Pancreas (tissue), 10 donors: ENCODE data around the gene C5orf22. TPM values are rescaled to one million over a fixed set of nuclear protein-coding genes. Genes with fewer than 3 reads are reported as not detected.

Experiments used
- ATAC-seq, 4 donors: fragments of 200-7000 bp; cut with Tn5 transposase; one replicate each; pipeline versions ENCODE4 v1.8.0 to v1.9.1; 2020; ENCODE audit warnings: mild to moderate bottlenecking in 4 of 4, moderate library complexity in 4 of 4
- DNase-seq, 6 donors: peaks; one replicate each; pipeline ENCODE4 v3.0.0-alpha.2; 2020
- FAIRE-seq: peaks from 2 replicates; lab custom pipeline; 2012; peaks lifted over from hg19 to GRCh38; lab: Jason Lieb, UNC
- H3K27ac ChIP-seq, 4 donors: fragments of 200-600 bp; sonication (generic); 1 replicate in 3 of 4; 2 replicates in 1 of 4; pipeline versions ENCODE4 v1.5.0 to v1.8.0; 2020
- H3K27me3 ChIP-seq, 4 donors: fragments of 200-600 bp; one replicate each; pipeline ENCODE4 v1.8.0; 2021
- H3K36me3 ChIP-seq, 3 donors: fragments of 200-600 bp; sonication (generic) in 1 of 3; one replicate each; pipeline versions ENCODE4 v1.5.0 to v1.8.0; 2020 to 2021
- H3K4me1 ChIP-seq, 3 donors: fragments of 200-600 bp; one replicate each; pipeline ENCODE4 v1.8.0; 2021
- H3K4me3 ChIP-seq, 4 donors: fragments of 200-600 bp; sonication (generic) in 2 of 4; one replicate each; pipeline versions ENCODE4 v1.5.0 to v1.8.0; 2020 to 2021
- H3K9me3 ChIP-seq, 4 donors: fragments of 200-600 bp; one replicate each; pipeline ENCODE4 v1.8.0; 2021
- CTCF ChIP-seq, 4 donors: fragments of 200-600 bp; sonication (generic) in 3 of 4; IDR thresholded peaks; one replicate each; pipeline versions ENCODE4 v1.5.0 to v1.8.0; 2021; ENCODE audit warnings: antibody characterized with exemption in 4 of 4
- WGBS, 2 donors: extraction: QIAGEN DNeasy Blood & Tissue Kit; methylation state at CpG; one replicate each; pipeline ENCODE4 v1.1.7; 2013; 5-methylcytosine and 5-hydroxymethylcytosine counted together
- intact Hi-C, 3 donors: fragments of 100-400 bp; cut with DNase I; formaldehyde crosslinking; loops; one replicate each; pipeline versions ENCODE4 v1.11.1 to v1.14.2; 2022
- polyA plus RNA-seq, 2 donors: library from polyadenylated mRNA; stranded (reverse); fragments of 200-250 nt; gene quantifications; one replicate each; pipeline ENCODE4 v1.2.3, GENCODE V29; 2013
- total RNA-seq, 6 donors: library from RNA; stranded (reverse); fragmentation: NEBNext Ultra II Directional in 4 of 6; extraction: Animal tissue kit (Norgen Biotek cat#: 25700) in 4 of 6; gene quantifications; one replicate each; pipeline versions ENCODE4 v1.2.1 to v1.2.4, GENCODE V29; 2021 to 2023
- donor health status: healthy with polysubstance abuse.
- donor health status: DM: no; HTN: no; CAD: no; lungs with moderate emphysema.
- donor health status: DM: no; HTN: no; CAD: no.
- donor health status: control.
- donor health status: control.
- donor health status: Bipolar disorder and iron deficiency.
- donor health status: DM: yes; HTN: yes; CAD: no.
- donor health status: DM: no; HTN: no; CAD: no.
- donor health status: DM: no; HTN: no; CAD: no.
- donor health status: DM: yes; HTN: yes; CAD: no.

The C5orf22 gene
- total and polyA plus RNA-seq, 8 donors, result 4.8 to 14.6 (median 10.0) TPM

- Histone ChIP-seq H3K27me3 (no peaks in the 10 kb centered on the region), H3K4me3 (no peak overlapping the region), H3K27ac (no peak overlapping the region), H3K4me1 (no peaks in the 10 kb centered on the region), H3K36me3 (no peaks in the 10 kb centered on the region), H3K9me3 (no peaks in the 10 kb centered on the region)
- DNase-seq (no peak), FAIRE-seq (no peak), ATAC-seq (no peak)
- WGBS, 2 donors, result 97 to 99% methylated on average over 1 of the region's 1 CpG
- no peak for TF ChIP-seq CTCF (IDR thresholded peaks at IDR 0.05)
- intact Hi-C loops, result no loop called here
Measured at GRCh38 chr5:31568302-31568835, 36.3 kb downstream of the C5orf22 start.

GRCh38 chr5:31569068-31569467 lies 37.0 kb downstream of the C5orf22 start:
- Histone ChIP-seq H3K9me3 (no peaks in the 10 kb centered on the region), H3K27me3 (no peaks in the 10 kb centered on the region), H3K27ac (no peak overlapping the region), H3K4me1 (no peaks in the 10 kb centered on the region), H3K36me3 (no peaks in the 10 kb centered on the region), H3K4me3 (no peak overlapping the region)
- FAIRE-seq, result no peak
- no peak for DNase-seq
- ATAC-seq, result no peak
- TF ChIP-seq CTCF (IDR thresholded peaks at IDR 0.05), result no peak
- intact Hi-C loops, result no loop called here

GRCh38 chr5:31573494-31574142 lies 41.5 kb downstream of the C5orf22 start:
- Histone ChIP-seq H3K9me3 (no peaks in the 10 kb centered on the region), H3K4me3 (no peak overlapping the region), H3K4me1 (no peaks in the 10 kb centered on the region), H3K27me3 (no peaks in the 10 kb centered on the region), H3K27ac (no peak overlapping the region), H3K36me3 (no peaks in the 10 kb centered on the region)
- 76 to 86% methylated on average over 10 of the region's 10 CpGs for WGBS, 2 donors
- no peak for TF ChIP-seq CTCF (IDR thresholded peaks at IDR 0.05)
- ATAC-seq (no peak), FAIRE-seq (no peak), DNase-seq (no peak)
- intact Hi-C loops, result loop anchor here in 1 of 3 donors (10.0 kb wide), 1 partner anchor 501 kb away; no protein-coding TSS in a partner anchor

GRCh38 chr5:31574772-31575171 lies 42.7 kb downstream of the C5orf22 start:
- H3K27ac ChIP-seq, result no peak overlapping the region
- H3K4me1 ChIP-seq, result no peaks in the 10 kb centered on the region
- no peak for DNase-seq
- ATAC-seq, result no peak
- WGBS, 2 donors, result 38 to 50% methylated on average over 4 of the region's 4 CpGs
- H3K9me3 ChIP-seq, result no peaks in the 10 kb centered on the region
- no peak for FAIRE-seq
- intact Hi-C loops, result loop anchor here in 1 of 3 donors (10.0 kb wide), 1 partner anchor 500 kb away; no protein-coding TSS in a partner anchor
- no peaks in the 10 kb centered on the region for H3K36me3 ChIP-seq
- H3K27me3 ChIP-seq, result no peaks in the 10 kb centered on the region
- TF ChIP-seq CTCF (IDR thresholded peaks at IDR 0.05), result no peak
- H3K4me3 ChIP-seq, result no peak overlapping the region

- H3K27me3 ChIP-seq, result no peaks in the 10 kb centered on the region
- intact Hi-C loops, result loop anchor here in 1 of 3 donors (10.0 kb wide), 1 partner anchor 497 kb away; no protein-coding TSS in a partner anchor
- WGBS, 2 donors, result 60 to 67% methylated on average over 3 of the region's 3 CpGs
- no peak for TF ChIP-seq CTCF (IDR thresholded peaks at IDR 0.05)
- no peak overlapping the region for H3K27ac ChIP-seq
- no peaks in the 10 kb centered on the region for H3K36me3 ChIP-seq
- no peak for FAIRE-seq
- no peak for DNase-seq
- ATAC-seq, result no peak
- no peaks in the 10 kb centered on the region for H3K9me3 ChIP-seq
- H3K4me3 ChIP-seq, result no peak overlapping the region
- no peaks in the 10 kb centered on the region for H3K4me1 ChIP-seq
Measured at GRCh38 chr5:31577438-31577837, 45.3 kb downstream of the C5orf22 start.
